Heart left ventricle (tissue), 13 donors: Measurements from ENCODE around the gene PRDM16.

Experiments used
- POLR2A ChIP-seq, 2 donors: fragments of 450-650 bp; IDR thresholded peaks; one replicate each; pipeline ENCODE4 v1.6.1; 2017; ENCODE audit warnings: antibody characterized with exemption in 2 of 2, mild to moderate bottlenecking in 2 of 2, moderate library complexity in 2 of 2
- TF ChIP-seq, protein P1 (sequence below), 12 donors: fragments of 200-600 bp; sonication (generic) in 4 of 12; IDR thresholded peaks; one replicate each; pipeline versions ENCODE4 v1.5.0 to v1.8.0; 2018 to 2022; ENCODE audit warnings: antibody characterized with exemption in 12 of 12, mild to moderate bottlenecking in 5 of 12
- donor health status: ischemic (EF 13 %, LVEDD 7.1; RV severe dilation, severe dysfunction).
- donor health status: DM: no; HTN: yes; CAD: no.
- donor health status: DM: no; HTN: no; CAD: no.
- donor health status: ischemic (EF 25% LVEDD 6.9; RV normal size, moderate dysfunction).
- donor health status: ischemic (EF 25% LVEDD 5.7; RV mildly dilated, moderate dysfunction).
- donor health status: ischemic (EF 35%, LVEDD 5.7; RV mildly dilated, moderate dysfunction).
- donor health status: nonischemic (EF 11% LVEDD 7.7; RV severe dilation, severe dysfunction).
- donor health status: DM: yes; HTN: yes; CAD: no.
- donor health status: PGD.
- donor health status: ischemic (EF 29% LVEDD 5.4; RV normal size, mild dysfunction).
- donor health status: nonischemic (EF 23%, LVEDD 6.1; RV moderate dilation, normal function).

DNA sequence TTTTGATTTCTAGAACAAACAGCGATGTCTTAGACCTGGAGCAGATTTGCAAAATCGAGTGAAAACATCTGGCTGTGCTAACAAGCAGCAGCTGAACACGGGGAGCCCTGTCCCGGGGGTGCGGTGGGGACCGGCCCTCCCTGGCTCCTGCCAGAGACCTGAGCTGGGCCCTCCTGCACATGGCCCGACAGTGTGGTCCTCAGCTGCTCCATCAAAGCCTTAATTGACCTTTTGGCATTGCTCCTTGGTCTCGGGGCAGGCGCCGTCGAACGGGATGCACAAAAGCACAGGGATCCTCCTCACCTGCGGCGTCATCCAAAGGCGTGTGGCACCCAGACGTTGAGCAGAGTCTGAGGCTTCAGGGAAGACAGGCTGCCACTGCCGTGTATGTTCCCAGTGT, 73.2 kb downstream of the PRDM16 start:
- TF ChIP-seq, protein P1, sequence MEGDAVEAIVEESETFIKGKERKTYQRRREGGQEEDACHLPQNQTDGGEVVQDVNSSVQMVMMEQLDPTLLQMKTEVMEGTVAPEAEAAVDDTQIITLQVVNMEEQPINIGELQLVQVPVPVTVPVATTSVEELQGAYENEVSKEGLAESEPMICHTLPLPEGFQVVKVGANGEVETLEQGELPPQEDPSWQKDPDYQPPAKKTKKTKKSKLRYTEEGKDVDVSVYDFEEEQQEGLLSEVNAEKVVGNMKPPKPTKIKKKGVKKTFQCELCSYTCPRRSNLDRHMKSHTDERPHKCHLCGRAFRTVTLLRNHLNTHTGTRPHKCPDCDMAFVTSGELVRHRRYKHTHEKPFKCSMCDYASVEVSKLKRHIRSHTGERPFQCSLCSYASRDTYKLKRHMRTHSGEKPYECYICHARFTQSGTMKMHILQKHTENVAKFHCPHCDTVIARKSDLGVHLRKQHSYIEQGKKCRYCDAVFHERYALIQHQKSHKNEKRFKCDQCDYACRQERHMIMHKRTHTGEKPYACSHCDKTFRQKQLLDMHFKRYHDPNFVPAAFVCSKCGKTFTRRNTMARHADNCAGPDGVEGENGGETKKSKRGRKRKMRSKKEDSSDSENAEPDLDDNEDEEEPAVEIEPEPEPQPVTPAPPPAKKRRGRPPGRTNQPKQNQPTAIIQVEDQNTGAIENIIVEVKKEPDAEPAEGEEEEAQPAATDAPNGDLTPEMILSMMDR (IDR thresholded peaks at IDR 0.05): no peak
- no peak for TF ChIP-seq POLR2A (IDR thresholded peaks at IDR 0.05)
